HepG2 (cell line): Measurements from ENCODE around the gene SUMO1.

Source experiments
- ZNF33B ChIP-seq: sonication (generic); formaldehyde crosslinking; IDR thresholded peaks from 2 replicates; pipeline ENCODE4 v1.5.1; 2020; ENCODE audit warnings: mild to moderate bottlenecking, missing genetic modification reagents
- ZNF567 ChIP-seq: sonication (generic); formaldehyde crosslinking; IDR thresholded peaks from 2 replicates; pipeline ENCODE4 v1.8.1; 2023; ENCODE audit warnings: mild to moderate bottlenecking, missing genetic modification reagents, borderline replicate concordance
- TF ChIP-seq, protein P1 (sequence below): sonication (generic); formaldehyde crosslinking; IDR thresholded peaks from 2 replicates; pipeline ENCODE4 v1.5.1; 2020; ENCODE audit warnings: missing genetic modification reagents, mild to moderate bottlenecking, borderline replicate concordance

DNA sequence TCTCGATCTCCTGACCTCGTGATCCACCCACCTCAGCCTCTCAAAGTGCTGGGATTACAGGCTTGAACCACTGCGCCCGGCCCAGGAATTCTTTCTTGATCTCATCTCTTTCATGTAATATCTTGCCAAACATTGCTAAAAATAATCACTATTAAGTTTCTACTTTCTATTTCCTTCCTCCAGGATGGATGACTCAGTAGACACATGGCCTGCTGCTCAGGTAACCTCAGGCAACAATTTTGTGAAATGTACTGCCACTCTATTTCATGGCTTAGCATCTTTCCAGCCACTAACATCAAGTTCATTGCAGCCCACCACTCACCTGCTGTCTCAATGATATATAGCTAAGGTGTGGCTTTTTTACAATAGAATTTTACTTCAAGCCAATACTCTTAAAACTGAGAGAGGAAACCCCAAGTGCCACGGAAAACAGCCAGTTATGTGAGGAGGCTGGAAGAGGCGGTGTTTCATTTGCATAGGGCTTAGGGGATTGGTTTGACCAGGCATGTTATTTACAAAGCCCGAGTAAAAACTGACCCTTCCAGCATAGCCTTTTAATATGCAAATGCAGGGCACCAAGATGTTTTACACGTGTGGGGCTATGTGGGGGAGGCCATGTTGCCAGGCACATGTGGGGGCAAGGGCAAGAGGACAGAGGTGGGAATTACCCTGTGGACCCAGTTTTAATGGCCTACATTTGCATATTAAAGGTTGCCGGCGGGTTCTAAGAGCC is 11.3 kb upstream of the SUMO1 start:
- no peak for TF ChIP-seq ZNF33B
- TF ChIP-seq, protein P1, sequence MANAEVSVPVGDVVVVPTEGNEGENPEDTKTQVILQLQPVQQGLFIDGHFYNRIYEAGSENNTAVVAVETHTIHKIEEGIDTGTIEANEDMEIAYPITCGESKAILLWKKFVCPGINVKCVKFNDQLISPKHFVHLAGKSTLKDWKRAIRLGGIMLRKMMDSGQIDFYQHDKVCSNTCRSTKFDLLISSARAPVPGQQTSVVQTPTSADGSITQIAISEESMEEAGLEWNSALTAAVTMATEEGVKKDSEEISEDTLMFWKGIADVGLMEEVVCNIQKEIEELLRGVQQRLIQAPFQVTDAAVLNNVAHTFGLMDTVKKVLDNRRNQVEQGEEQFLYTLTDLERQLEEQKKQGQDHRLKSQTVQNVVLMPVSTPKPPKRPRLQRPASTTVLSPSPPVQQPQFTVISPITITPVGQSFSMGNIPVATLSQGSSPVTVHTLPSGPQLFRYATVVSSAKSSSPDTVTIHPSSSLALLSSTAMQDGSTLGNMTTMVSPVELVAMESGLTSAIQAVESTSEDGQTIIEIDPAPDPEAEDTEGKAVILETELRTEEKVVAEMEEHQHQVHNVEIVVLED, result no peak
- TF ChIP-seq ZNF567, result no peak
